ENCODE data around the gene CXCL11. TPM values are rescaled to one million over a fixed set of nuclear protein-coding genes. Genes with fewer than 3 reads are reported as not detected.

Gene CXCL11
- total and polyA plus RNA-seq, 2 of the 13 experiments (the other 11 are each of a cell fraction or from before 2014, with no cell fraction given) = 0.08 TPM; not detected in 1

DNA sequence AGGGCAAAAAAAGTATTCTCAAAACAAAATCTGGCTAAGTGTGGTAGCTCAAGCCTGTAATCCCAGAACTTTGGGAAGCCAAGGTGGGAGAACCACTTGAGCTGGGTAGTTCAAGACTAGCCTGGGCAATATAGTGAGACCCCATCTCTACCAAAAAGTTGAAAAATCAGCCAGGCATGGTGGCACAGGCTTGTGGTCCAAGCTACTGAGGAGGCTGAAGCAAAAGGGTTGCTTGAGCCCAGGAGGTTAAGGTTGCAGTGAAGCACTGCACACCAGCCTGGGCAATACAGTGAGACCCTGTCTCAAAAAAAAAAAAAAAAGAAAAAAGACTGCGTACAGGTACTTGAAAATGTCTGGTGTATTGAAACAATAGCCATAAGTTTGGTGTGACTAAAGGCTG, 43.4 kb downstream of the CXCL11 start:
- H3K27me3 ChIP-seq (ENCODE audit: control insufficient read depth in 1 of 2, insufficient read depth in 2 of 2, low read length in 2 of 2) = no peaks in the 10 kb centered on the region
- BruUV-seq (replicated peaks) = no TSS peak
- no peak for ATAC-seq
- H3K9ac ChIP-seq (ENCODE audit: insufficient read depth, low read depth, low read length) = no peak overlapping the region
- no peak overlapping the region for H3K4me2 ChIP-seq (ENCODE audit: low read depth, low read length)
- peaks cover 26% of the 10 kb centered on the region for H3K4me1 ChIP-seq (ENCODE audit: insufficient read depth, low read length)
- WGBS (ENCODE audit: low lambda C conversion rate) = 32% methylated on average over 1 of the region's 1 CpG
- in situ Hi-C loops (cut with HindIII; ENCODE audit: extremely low pct_ligation_motif_present, low pct_unique_long_range_greater_than_20kb) (no loop called here), intact Hi-C loops (cut with micrococcal nuclease; ENCODE audit: unreplicated experiment) (loop anchor here (5.0 kb wide), 1 partner anchor 385 kb away; no protein-coding TSS in a partner anchor)
- ChIA-PET CTCF (ENCODE audit: low intra/inter-chr PET ratio, low total read pairs) (no interaction called here), POLR2A (no interaction called here)
- H3K9me3 ChIP-seq (ENCODE audit: low read length) = no peaks in the 10 kb centered on the region
- no peak overlapping the region for H3K27ac ChIP-seq (ENCODE audit: extremely low read length, insufficient read depth, low read length)
- no peak for FAIRE-seq
- 0 out of 5 replicates have a peak, but pooled peaks cover 0 to 2% of the 10 kb centered on the region in 2 experiments for H3K36me3 ChIP-seq (replicated peaks in 1 of 2; ENCODE audit: control insufficient read depth in 1 of 2, insufficient read depth in 2 of 2, low read length in 2 of 2)
- no peak overlapping the region for H2AFZ ChIP-seq (ENCODE audit: low read length)
- TF ChIP-seq, protein P1, sequence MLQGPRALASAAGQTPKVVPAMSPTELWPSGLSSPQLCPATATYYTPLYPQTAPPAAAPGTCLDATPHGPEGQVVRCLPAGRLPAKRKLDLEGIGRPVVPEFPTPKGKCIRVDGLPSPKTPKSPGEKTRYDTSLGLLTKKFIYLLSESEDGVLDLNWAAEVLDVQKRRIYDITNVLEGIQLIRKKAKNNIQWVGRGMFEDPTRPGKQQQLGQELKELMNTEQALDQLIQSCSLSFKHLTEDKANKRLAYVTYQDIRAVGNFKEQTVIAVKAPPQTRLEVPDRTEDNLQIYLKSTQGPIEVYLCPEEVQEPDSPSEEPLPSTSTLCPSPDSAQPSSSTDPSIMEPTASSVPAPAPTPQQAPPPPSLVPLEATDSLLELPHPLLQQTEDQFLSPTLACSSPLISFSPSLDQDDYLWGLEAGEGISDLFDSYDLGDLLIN (CRISPR knock-in tag; IDR thresholded peaks at IDR 0.05; ENCODE audit: borderline replicate concordance) = no peak
- TF ChIP-seq, protein P2, sequence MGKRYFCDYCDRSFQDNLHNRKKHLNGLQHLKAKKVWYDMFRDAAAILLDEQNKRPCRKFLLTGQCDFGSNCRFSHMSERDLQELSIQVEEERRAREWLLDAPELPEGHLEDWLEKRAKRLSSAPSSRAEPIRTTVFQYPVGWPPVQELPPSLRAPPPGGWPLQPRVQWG (CRISPR knock-in tag; IDR thresholded peaks at IDR 0.05; ENCODE audit: borderline replicate concordance, low read depth) = no peak
- peak; percentile 39; the same call in 1 of the 2 replicates for TF ChIP-seq ZNF121 (CRISPR knock-in tag; IDR thresholded peaks at IDR 0.05)
- no peak for TF ChIP-seq POLR2A (IDR thresholded peaks at IDR 0.05; ENCODE audit: insufficient read depth in 1 of 2, low read depth in 2 of 2, low read length in 2 of 2)
- no peak for TF ChIP-seq ZBTB14 (CRISPR knock-in tag; IDR thresholded peaks at IDR 0.05)
- H4K20me1 ChIP-seq (ENCODE audit: insufficient read depth, low read length) = no peaks in the 10 kb centered on the region; the same call in 1 of the 2 replicates
- peaks cover 31% of the 10 kb centered on the region for H3K79me2 ChIP-seq (ENCODE audit: insufficient read depth, low read length)
- no peak overlapping the region for H3K4me3 ChIP-seq (replicated peaks in 1 of 3; ENCODE audit: insufficient read depth in 1 of 3, low read depth in 2 of 3, low read length in 3 of 3)
- DNase-seq (ENCODE audit: low spot score) = no peak
